ENCODE results near the gene MAIP1. TPM values are rescaled to one million over a fixed set of nuclear protein-coding genes. Genes with fewer than 3 reads are reported as not detected.
A peak's percentile ranks its signal among the peaks of the same experiment; 100 is the strongest.

The MAIP1 gene
- total RNA-seq, 1 donor from 2014 or later = 11.7 TPM

DNA sequence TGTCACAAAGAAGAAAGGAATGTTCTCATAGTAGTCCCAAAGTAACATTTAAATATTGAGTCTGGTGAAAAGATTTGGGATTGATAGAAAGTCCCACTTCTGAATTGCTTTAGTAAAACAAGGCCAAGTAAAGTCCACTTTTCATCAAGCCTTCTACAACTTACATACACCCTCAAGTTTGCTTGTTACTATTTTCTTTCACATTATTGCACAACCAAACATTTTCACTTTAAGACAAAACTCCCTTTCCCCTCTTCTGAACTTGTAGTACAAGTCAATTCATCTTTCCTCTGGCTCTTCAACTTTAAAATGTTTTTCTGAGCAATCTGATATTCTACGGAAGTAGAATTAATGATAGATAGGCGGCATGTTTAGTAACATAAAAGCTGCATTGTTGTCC lies 11.0 kb downstream of the MAIP1 start:
- TF ChIP-seq, protein P1, sequence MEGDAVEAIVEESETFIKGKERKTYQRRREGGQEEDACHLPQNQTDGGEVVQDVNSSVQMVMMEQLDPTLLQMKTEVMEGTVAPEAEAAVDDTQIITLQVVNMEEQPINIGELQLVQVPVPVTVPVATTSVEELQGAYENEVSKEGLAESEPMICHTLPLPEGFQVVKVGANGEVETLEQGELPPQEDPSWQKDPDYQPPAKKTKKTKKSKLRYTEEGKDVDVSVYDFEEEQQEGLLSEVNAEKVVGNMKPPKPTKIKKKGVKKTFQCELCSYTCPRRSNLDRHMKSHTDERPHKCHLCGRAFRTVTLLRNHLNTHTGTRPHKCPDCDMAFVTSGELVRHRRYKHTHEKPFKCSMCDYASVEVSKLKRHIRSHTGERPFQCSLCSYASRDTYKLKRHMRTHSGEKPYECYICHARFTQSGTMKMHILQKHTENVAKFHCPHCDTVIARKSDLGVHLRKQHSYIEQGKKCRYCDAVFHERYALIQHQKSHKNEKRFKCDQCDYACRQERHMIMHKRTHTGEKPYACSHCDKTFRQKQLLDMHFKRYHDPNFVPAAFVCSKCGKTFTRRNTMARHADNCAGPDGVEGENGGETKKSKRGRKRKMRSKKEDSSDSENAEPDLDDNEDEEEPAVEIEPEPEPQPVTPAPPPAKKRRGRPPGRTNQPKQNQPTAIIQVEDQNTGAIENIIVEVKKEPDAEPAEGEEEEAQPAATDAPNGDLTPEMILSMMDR (IDR thresholded peaks at IDR 0.05) = no peak
- Histone ChIP-seq H3K27me3 (no peaks in the 10 kb centered on the region), H3K9me3 (no peaks in the 10 kb centered on the region), H3K4me1 (no peaks in the 10 kb centered on the region), H3K36me3 (peaks cover 10 to 42% of the 10 kb centered on the region in 2 donors), H3K4me3 (no peak overlapping the region), H3K27ac (no peak overlapping the region)
- DNase-seq (ENCODE audit: low spot score in 2 of 2) = no peak
- intact Hi-C loops (cut with DNase I) = no loop called here

DNA sequence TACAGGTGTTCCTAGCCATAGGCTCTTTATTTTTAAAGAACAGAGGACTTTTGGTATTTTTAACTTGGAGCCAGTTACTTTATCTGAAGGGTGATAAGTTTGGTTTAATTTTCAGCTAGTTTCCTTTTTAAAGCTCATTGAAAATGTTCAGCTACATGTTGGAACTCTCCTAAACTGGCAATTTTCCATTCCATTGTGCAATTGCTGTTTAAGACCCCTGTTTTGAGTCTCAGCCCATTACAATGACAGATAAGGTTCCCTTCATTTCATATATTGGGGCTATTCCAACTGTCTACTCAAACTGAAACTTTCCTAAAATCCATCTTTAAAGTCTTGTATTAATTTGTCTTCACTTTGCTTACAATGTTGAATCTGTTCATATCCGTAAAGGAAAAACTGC lies 11.6 kb downstream of the MAIP1 start:
- Histone ChIP-seq H3K9me3 (no peaks in the 10 kb centered on the region), H3K27ac (no peak overlapping the region), H3K36me3 (peaks cover 10 to 36% of the 10 kb centered on the region in 2 donors), H3K27me3 (no peaks in the 10 kb centered on the region), H3K4me1 (no peaks in the 10 kb centered on the region), H3K4me3 (no peak overlapping the region)
- intact Hi-C loops (cut with DNase I) = no loop called here
- TF ChIP-seq, protein P1 (IDR thresholded peaks at IDR 0.05) = no peak
- DNase-seq (ENCODE audit: low spot score in 2 of 2) = no peak

DNA sequence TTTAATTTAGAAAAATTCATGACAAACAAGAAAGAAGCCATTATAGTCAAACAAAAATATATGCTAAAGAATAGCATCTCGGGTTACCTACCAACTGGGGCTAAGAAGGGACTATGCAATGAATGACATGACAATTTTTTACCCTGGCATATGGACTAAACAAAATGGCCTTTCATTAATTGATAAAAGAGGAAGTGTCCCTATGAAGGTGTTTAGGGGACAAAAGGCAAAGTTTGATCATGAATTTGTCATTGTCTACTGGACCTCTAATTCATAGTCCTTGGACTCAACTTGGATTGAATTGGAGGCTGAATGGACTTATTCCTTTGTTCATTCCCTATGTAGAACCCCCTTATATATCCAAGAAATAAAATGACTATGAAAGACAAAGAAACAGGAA lies 12.7 kb downstream of the MAIP1 start:
- Histone ChIP-seq H3K36me3 (peaks cover 10 to 28% of the 10 kb centered on the region in 2 donors), H3K4me3 (no peak overlapping the region), H3K27me3 (no peaks in the 10 kb centered on the region), H3K9me3 (no peaks in the 10 kb centered on the region), H3K4me1 (no peaks in the 10 kb centered on the region), H3K27ac (no peak overlapping the region)
- DNase-seq (ENCODE audit: low spot score in 2 of 2) = no peak
- TF ChIP-seq, protein P1 (IDR thresholded peaks at IDR 0.05) = no peak
- intact Hi-C loops (cut with DNase I) = no loop called here

DNA sequence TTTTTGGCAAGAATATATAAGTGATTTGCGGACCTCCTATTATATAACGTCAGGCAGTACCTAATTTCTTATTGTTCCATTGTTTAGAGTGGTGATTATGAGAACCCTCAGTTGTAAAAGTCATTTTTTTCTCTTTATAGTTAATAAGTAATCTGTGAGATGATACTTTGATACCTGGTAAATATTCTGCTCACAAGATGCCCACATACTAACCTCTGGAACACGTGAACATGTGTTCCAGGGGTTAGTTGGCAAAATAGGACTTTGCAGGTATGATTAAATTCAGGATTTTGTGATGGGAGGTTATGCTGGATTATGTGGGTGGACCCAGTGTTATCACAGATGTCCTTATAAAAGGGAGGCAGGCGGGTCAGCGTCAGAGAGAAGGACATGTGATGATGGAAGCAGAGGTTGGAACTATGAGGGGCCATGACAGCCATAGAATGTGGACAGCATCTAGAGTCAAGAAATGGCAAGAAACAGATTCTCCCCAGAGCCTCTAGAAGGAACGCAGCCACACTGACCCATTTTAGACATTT lies 16.8 kb downstream of the MAIP1 start:
- no peaks in the 10 kb centered on the region for H3K9me3 ChIP-seq
- H3K4me1 ChIP-seq = no peaks in the 10 kb centered on the region
- H3K27me3 ChIP-seq = no peaks in the 10 kb centered on the region
- TF ChIP-seq, protein P1 (IDR thresholded peaks at IDR 0.05) = no peak
- no peaks in the 10 kb centered on the region for H3K36me3 ChIP-seq
- H3K4me3 ChIP-seq = no peak overlapping the region
- intact Hi-C loops (cut with DNase I) = loop anchor here (10.0 kb wide), 1 partner anchor 733 kb away; no protein-coding TSS in a partner anchor
- H3K27ac ChIP-seq = no peak overlapping the region
- DNase-seq (ENCODE audit: low spot score in 2 of 2) = no peak

DNA sequence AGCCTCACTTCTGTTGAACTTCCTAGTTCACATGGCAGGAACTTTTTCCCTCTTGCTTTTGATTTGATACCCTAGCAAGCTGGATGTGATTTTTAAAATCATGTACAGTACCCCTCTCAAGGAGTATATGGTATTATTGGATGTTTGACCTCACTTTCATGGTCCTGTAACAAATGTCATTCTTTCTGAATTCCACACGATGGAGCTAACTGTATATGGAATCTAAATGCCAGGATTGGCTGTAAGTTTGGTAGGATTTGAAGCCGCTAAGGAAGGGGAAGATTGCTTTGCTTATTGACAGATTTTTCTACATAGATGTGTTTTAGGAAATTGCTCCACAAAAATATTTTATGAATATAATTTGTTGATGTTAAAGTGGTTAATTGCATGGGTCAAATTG lies 18.3 kb downstream of the MAIP1 start:
- H3K4me1 ChIP-seq = no peaks in the 10 kb centered on the region
- H3K36me3 ChIP-seq = no peaks in the 10 kb centered on the region
- TF ChIP-seq, protein P1 (IDR thresholded peaks at IDR 0.05) = peak in 1 of 3 experiments; percentile 37
- H3K27ac ChIP-seq = no peak overlapping the region
- H3K27me3 ChIP-seq = no peaks in the 10 kb centered on the region
- intact Hi-C loops (cut with DNase I) = loop anchor here (10.0 kb wide), 1 partner anchor 731 kb away; no protein-coding TSS in a partner anchor
- no peak overlapping the region for H3K4me3 ChIP-seq
- H3K9me3 ChIP-seq = no peaks in the 10 kb centered on the region
- DNase-seq (ENCODE audit: low spot score in 2 of 2) = no peak

All from ascending aorta (tissue), 2 donors.